Stimulated activated naive B cell treated with anti-CD40 and anti-IgM and Interleukin-4, amounts not matched to agents 10 μg/mL and 1 μg/mL and 100 μg/mL, for 72 hours (primary cell): ENCODE measurements around the gene TENM4.
A peak's percentile ranks its signal among the peaks of the same experiment; 100 is the strongest.

Experiments used
- ATAC-seq, 2 donors: fragments of 150-1000 bp; cut with Tn5 transposase; replicated peaks; 2 replicates each; pipeline ENCODE4 v1.10.0; 2021; ENCODE audit warnings: moderate library complexity in 1 of 2
- DNase-seq: peaks from one replicate; pipeline ENCODE4 v3.0.0; 2021
- H3K27ac Mint-ChIP-seq: one replicate; pipeline ENCODE4 v1.8.0; 2022; ENCODE audit warnings: mild to moderate bottlenecking, mixed read lengths
- H3K27me3 Mint-ChIP-seq, 2 donors: one replicate each; pipeline ENCODE4 v1.8.0; 2022; ENCODE audit warnings: mixed read lengths in 2 of 2
- H3K36me3 Mint-ChIP-seq, 2 donors: one replicate each; pipeline ENCODE4 v1.8.0; 2022; ENCODE audit warnings: mixed read lengths in 2 of 2, mild to moderate bottlenecking in 1 of 2
- H3K4me1 Mint-ChIP-seq, 2 donors: one replicate each; pipeline ENCODE4 v1.8.0; 2022; ENCODE audit warnings: mixed read lengths in 2 of 2, mild to moderate bottlenecking in 1 of 2
- H3K4me3 Mint-ChIP-seq, 2 donors: one replicate each; pipeline ENCODE4 v1.8.0; 2022; ENCODE audit warnings: mild to moderate bottlenecking in 2 of 2, mixed read lengths in 2 of 2, moderate library complexity in 1 of 2
- H3K9me3 Mint-ChIP-seq, 2 donors: one replicate each; pipeline ENCODE4 v1.8.0; 2022; ENCODE audit warnings: mixed read lengths in 2 of 2, mild to moderate bottlenecking in 1 of 2

Gene TENM4

DNA sequence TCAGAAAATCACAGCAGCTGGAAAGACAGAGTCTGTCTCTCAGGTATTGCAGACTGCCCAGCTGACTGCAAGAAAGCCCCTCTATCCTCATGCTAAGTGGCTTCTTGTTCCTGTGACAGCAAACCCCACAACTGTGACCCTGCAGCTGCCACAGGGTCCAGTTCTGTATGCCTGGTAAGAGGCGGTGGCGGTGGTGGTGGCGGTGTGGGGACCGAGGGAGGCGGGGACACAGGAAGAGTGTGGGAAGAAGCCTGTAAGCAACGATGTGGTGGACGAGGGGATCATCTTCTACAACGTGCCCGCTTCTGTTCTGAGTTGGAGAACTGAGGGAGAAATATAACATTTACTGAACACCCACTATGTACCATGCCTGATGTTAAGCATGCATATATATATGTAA is 112.4 kb downstream of the TENM4 start:
- Mint-ChIP-seq H3K9me3 (no peaks in the 10 kb centered on the region), H3K27ac (no peak overlapping the region), H3K4me3 (no peak overlapping the region), H3K36me3 (no peaks in the 10 kb centered on the region), H3K4me1 (no peaks in the 10 kb centered on the region), H3K27me3 (peaks cover 0 to 3% of the 10 kb centered on the region in 2 donors)
- ATAC-seq (no peak), DNase-seq (no peak)

DNA sequence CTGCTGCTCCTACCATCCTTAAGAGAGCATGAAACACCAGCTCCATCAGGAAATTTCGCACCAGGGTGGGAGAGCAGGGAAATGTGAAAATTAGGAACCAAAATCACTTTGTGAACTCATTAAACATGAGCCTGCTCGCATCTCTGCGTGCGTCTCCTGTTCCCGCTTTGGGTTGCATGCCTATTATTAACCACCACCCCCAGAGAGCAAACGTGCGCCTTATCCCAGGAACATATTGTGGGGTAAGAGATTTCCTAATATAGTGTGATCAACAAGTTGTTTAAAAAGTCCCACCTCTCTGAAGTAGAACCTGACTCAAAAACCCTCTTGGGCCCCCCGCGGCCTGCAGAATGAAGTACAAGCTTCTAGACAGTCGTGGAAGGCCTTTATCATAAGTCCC is 115.0 kb downstream of the TENM4 start:
- no peak for ATAC-seq
- Mint-ChIP-seq H3K27me3 (peaks cover 0 to 2% of the 10 kb centered on the region in 2 donors), H3K9me3 (no peaks in the 10 kb centered on the region), H3K36me3 (no peaks in the 10 kb centered on the region), H3K27ac (no peak overlapping the region), H3K4me1 (no peaks in the 10 kb centered on the region), H3K4me3 (no peak overlapping the region)
- DNase-seq: no peak

DNA sequence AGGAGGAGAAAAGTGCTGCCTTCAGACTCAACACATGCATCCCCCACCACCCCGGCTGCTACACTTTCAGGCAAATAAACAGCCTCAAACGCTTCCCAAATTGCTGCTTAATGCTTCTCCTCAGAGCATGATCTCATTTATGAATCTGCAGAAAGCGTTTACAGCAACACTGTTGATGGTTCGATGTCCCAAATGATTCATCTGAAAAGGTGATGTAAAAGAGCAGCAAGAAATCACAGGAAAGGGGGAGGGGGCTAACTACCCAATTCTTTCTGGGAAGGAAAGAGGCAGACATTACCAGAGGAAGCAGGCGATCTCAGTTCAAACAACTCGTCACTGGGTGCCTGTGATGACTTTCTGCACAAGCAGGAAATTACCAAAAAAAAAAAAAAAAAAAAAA is 119.6 kb downstream of the TENM4 start:
- Mint-ChIP-seq H3K36me3 (no peaks in the 10 kb centered on the region), H3K27me3 (no peaks in the 10 kb centered on the region), H3K27ac (no peak overlapping the region), H3K9me3 (no peaks in the 10 kb centered on the region), H3K4me1 (no peaks in the 10 kb centered on the region), H3K4me3 (no peak overlapping the region)
- ATAC-seq (no peak), DNase-seq (no peak)

DNA sequence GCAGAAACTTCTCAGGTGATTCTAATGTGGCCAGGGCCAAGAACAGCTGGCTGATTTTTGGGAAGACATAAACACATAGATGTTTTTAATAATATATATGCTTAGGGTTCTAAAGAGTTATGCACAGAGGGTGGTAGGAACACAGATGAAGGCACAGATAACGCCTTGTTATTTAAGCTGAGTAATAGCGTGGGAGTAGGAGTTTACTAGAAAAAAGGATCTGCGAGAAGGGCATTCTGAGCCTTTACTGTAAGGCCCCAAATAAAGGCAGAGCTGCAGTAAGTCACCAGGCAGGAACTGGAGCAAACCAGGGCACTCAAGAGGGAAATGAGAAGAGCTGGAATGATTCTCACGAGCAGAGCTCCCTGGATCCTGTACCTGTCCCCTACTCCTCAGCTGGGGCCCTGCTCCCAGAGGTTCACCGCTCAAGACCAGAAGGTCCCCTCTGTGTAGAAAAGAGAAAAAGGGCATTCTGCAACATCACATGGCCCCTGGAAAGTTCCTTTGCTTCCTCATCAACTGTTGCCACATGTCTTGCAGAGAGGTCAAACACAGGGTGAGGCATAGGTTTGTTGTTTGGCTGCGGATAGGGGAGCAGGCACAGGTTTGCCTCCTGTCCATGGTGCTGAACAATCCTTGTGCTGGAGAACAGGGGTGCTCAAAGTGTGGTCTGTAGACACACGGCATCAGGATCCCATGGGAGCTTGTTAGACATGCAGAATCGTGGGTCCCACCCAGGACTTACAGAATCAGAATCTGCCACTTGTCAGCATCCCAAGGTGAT is 125.7 kb downstream of the TENM4 start:
- H3K9me3 Mint-ChIP-seq: no peaks in the 10 kb centered on the region
- H3K36me3 Mint-ChIP-seq: no peaks in the 10 kb centered on the region
- H3K27ac Mint-ChIP-seq: no peak overlapping the region
- ATAC-seq (no peak), DNase-seq (no peak)
- no peaks in the 10 kb centered on the region for H3K4me1 Mint-ChIP-seq
- no peaks in the 10 kb centered on the region for H3K27me3 Mint-ChIP-seq
- no peak overlapping the region for H3K4me3 Mint-ChIP-seq

DNA sequence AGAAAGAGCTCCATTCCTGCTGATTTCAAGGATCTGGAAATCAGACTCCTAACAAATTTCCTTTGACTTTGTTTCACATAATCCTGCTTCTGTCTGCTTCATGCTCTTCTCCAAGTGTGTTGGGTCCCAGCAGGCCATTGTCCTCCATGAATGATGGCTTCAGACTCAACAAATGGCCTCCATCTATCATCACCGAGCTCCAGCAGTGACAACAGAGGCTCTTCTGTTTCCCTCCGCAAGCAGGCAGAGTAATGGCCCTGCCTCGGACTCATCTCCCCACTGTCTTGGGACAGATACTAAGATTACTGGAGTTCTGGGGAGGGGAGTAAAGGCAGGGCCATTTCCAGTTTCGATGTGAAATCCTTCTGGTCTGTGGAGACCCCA is 127.3 kb downstream of the TENM4 start:
- H3K4me1 Mint-ChIP-seq: no peaks in the 10 kb centered on the region
- H3K9me3 Mint-ChIP-seq: no peaks in the 10 kb centered on the region
- DNase-seq (no peak), ATAC-seq (no peak)
- no peaks in the 10 kb centered on the region for H3K36me3 Mint-ChIP-seq
- no peaks in the 10 kb centered on the region for H3K27me3 Mint-ChIP-seq
- no peak overlapping the region for H3K4me3 Mint-ChIP-seq
- H3K27ac Mint-ChIP-seq: no peak overlapping the region

DNA sequence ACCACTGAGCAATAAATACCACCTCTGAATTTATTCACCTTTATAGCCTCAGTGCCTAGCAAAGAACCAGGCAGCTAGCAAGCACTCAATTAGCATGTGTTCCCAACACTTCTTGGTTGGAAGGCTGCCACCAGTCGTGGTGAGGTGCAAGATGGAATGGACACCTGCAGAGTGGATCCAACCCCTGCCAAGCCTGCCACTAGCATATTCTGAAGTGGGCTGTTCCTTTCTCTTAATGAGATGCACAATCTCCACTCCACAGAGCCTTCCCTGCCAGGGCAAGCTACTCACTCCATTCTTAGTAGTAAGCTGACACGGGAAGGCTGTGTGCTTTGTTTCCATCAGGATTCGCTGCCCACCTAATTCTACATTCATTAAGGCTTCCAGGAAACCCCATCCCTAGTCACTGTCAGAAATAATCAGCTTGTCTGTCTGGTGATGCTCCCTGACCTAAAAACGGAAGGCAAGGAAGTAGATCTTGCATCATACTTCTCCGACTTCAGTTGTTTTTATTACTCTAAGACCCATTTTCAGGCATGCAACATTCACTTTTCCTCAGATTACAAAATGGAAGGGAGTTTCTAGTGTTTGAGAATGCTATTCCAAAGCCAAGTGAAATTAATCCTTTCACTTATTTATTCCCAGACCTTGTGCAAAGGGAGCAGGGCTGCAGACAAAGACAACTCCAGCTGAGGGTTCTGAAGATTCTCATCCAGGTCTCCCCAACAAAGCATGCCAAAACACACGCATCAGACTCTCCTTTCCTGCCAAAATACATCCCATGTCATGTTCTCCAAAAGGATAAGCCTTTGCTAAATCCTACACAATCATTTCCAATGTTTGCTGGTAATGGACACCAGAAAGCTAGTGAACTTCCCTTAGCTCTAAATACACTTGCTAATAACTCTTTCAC is 128.0 kb downstream of the TENM4 start:
- H3K27me3 Mint-ChIP-seq: no peaks in the 10 kb centered on the region
- no peak for DNase-seq
- no peak overlapping the region for H3K27ac Mint-ChIP-seq
- H3K4me3 Mint-ChIP-seq: no peak overlapping the region
- no peaks in the 10 kb centered on the region for H3K9me3 Mint-ChIP-seq
- H3K36me3 Mint-ChIP-seq: no peaks in the 10 kb centered on the region
- no peaks in the 10 kb centered on the region for H3K4me1 Mint-ChIP-seq
- ATAC-seq: no peak

DNA sequence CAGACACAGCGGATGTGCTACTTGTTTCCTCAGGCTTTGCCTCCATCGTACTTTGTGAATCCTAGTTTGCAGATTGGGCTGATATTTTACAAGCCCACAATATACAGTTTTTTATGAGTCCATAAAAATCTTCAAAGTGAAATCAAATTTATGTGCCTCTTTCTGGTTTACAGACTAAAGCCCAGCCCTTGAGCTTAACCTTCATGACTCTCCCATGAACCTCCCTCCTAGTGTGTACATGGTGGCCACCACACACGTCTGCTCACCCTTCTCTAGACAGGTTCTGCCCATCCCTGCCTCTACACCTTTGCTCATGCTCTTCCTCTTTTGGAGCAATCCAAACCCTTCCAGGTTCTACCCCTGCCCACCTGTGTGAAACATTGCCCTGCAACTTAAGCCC is 129.4 kb downstream of the TENM4 start:
- Mint-ChIP-seq H3K27ac (no peak overlapping the region), H3K9me3 (peaks cover 3 to 5% of the 10 kb centered on the region in 2 donors), H3K4me3 (no peak overlapping the region), H3K27me3 (no peaks in the 10 kb centered on the region), H3K4me1 (no peaks in the 10 kb centered on the region), H3K36me3 (no peaks in the 10 kb centered on the region)
- no peak for ATAC-seq
- DNase-seq: no peak

DNA sequence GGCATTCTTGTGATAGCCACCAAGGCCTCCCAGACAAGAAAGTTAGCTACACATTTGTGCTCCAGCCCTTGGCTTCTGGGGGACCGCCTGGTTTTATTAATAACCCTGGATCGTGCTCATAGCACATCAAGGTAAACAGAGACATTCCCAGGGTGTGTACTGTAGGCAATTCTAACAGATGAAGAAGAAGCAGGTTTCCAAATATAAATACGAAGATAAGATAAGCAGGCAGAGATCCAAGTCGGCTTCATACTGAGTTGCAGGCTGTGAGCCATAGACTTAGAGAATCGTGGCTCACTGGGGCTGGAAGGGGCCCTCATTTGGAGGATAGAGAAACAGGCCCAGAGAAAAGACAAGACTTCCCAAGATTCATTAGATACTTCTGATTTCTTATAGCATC is 131.4 kb downstream of the TENM4 start:
- ATAC-seq (no peak), DNase-seq (no peak)
- no peaks in the 10 kb centered on the region for H3K4me1 Mint-ChIP-seq
- H3K27me3 Mint-ChIP-seq: no peaks in the 10 kb centered on the region
- H3K4me3 Mint-ChIP-seq: no peak overlapping the region
- no peak overlapping the region for H3K27ac Mint-ChIP-seq
- peaks cover 4 to 5% of the 10 kb centered on the region in 2 donors for H3K9me3 Mint-ChIP-seq
- no peaks in the 10 kb centered on the region for H3K36me3 Mint-ChIP-seq

DNA sequence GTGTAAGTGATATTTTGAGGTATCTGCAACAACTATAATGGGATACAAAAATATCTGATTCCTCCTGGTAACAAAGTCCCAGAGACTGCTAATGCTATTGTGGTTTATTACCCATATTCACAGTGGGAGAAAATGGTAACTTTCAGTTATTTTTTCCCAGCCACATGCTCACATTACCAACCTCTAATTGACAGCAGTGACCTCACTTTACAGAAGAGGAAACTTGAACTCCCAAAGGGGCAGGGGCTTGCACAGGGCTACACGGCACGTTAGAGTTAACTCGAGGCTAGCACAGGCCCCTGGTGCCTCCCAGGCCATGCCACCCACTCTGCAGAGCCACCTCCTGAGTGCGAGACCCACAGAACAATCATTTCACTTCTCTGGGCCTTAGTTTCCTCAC is 132.4 kb downstream of the TENM4 start:
- no peak overlapping the region for H3K4me3 Mint-ChIP-seq
- no peaks in the 10 kb centered on the region for H3K36me3 Mint-ChIP-seq
- DNase-seq (no peak), ATAC-seq (no peak)
- H3K27ac Mint-ChIP-seq: no peak overlapping the region
- peaks cover 4 to 5% of the 10 kb centered on the region in 2 donors for H3K9me3 Mint-ChIP-seq
- H3K27me3 Mint-ChIP-seq: no peaks in the 10 kb centered on the region
- no peaks in the 10 kb centered on the region for H3K4me1 Mint-ChIP-seq

DNA sequence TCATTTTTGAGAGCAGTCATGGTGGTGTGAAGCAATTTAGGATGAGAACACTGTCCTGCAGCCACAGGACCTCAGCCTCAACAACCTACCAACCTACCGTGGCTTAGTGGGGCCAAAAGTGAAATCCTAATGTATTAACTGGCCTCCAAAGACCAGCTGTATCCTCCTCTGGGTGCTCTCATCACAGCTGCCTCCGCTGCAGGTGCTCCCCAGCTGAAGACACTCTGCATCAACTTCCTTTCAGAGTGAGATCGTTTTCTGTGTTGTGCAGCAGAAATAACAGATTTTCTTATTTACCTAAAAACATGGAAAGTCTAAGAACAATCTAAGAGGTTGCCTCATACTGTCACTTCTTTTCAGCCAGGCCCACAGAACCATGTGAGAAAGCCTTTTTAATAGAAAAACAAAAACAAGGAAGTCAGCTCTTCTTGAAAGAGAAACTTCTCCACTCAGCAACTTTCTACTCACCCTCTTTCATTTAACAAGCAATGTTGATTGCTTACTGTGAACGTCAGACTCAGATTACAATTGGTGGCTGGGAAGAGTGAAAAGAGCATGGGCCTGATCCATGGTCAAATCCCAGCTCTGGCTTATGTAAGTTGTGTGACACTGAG is 136.1 kb downstream of the TENM4 start:
- H3K27ac Mint-ChIP-seq: no peak overlapping the region
- ATAC-seq (peak in 1 of 2 donors; percentile 31), DNase-seq (no peak)
- H3K9me3 Mint-ChIP-seq: peaks cover 4 to 9% of the 10 kb centered on the region in 2 donors
- H3K4me1 Mint-ChIP-seq: no peaks in the 10 kb centered on the region
- H3K27me3 Mint-ChIP-seq: no peaks in the 10 kb centered on the region
- H3K36me3 Mint-ChIP-seq: no peaks in the 10 kb centered on the region
- no peak overlapping the region for H3K4me3 Mint-ChIP-seq

DNA sequence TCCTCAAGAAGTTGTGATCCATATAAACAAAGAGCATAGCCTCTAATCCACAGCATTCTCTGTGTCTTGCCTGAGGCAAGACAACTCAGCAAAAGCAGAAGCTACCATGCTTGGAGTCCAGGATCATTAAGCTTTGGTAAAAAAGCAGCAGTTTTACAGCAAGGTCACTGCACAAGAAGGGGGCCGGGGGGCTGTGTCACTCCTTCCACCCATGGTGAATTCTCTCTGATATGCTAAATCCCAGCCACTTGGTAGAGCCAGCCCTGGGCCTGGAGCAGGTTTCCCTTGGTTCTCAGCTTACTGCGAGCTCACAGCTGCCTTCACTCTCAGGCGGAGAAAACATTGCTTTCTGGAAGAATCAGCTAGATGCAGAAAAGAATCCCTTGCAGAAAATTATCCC is 144.7 kb downstream of the TENM4 start:
- Mint-ChIP-seq H3K9me3 (no peaks in the 10 kb centered on the region), H3K4me1 (no peaks in the 10 kb centered on the region), H3K4me3 (no peak overlapping the region), H3K27ac (no peak overlapping the region), H3K36me3 (no peaks in the 10 kb centered on the region), H3K27me3 (no peaks in the 10 kb centered on the region)
- DNase-seq (no peak), ATAC-seq (no peak)

DNA sequence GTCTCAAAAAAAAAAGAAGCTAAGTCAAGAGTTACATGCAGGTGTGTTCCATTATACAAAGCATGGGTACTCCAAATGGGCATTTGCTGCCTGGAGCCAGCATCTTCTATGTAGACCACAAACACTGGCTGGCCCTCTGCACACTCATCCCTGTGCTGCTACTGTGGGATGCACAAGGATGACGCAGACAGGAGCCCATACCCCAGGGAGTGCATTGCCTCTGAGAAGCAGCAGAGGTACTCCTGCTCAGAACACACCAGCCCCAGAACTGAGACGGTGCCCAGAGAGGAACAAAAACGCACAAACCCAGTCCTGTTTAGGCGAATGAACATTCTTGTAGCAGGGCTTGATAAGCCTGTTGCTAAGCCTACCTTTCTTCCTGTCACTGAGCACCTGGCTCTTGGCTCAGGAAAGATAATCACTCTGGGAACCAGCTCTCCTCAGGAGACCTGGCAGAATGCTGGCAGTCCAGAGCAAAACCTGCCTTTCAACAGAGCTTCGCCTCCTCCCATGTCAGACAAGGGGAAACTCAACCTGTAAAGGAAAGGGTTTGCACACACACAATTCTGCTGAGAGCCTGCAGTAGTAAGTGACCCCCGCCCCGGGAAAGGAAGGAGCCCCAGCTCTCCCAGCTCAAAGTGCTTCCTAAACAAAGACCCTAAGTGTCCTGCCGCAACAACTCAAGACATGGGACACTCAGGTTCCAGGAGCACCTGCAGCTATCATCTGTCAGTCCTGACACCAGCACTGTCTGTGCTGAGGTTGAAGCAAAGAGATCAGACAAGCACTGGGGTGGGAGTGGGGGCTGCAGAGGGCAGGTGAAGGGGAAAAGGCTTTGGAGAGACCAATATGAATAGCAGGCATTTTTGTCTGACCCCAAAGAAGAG is 145.7 kb downstream of the TENM4 start:
- H3K9me3 Mint-ChIP-seq: no peaks in the 10 kb centered on the region
- no peak overlapping the region for H3K27ac Mint-ChIP-seq
- no peaks in the 10 kb centered on the region for H3K4me1 Mint-ChIP-seq
- no peak for DNase-seq
- no peaks in the 10 kb centered on the region for H3K36me3 Mint-ChIP-seq
- ATAC-seq: no peak
- no peaks in the 10 kb centered on the region for H3K27me3 Mint-ChIP-seq
- no peak overlapping the region for H3K4me3 Mint-ChIP-seq

DNA sequence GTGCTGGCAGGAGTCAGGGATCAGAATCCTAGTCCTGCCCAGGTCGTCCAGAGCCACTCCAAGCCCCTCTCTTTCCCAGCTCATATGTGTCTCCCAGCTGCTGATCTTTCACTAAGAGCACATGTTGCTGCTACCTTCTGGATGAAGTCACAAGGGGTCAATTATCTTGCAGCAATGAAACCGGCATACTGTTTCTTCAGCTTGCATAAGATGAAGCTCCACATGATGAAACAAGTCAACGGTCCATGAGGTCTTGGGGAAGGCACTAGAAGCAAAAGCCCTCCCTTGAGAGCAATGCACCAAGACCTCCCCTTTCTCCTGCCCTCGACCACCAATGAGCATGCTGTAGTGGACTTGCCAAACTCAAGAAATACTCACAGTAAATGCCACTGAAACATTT is 148.9 kb downstream of the TENM4 start:
- H3K27me3 Mint-ChIP-seq: no peaks in the 10 kb centered on the region
- ATAC-seq: no peak

DNA sequence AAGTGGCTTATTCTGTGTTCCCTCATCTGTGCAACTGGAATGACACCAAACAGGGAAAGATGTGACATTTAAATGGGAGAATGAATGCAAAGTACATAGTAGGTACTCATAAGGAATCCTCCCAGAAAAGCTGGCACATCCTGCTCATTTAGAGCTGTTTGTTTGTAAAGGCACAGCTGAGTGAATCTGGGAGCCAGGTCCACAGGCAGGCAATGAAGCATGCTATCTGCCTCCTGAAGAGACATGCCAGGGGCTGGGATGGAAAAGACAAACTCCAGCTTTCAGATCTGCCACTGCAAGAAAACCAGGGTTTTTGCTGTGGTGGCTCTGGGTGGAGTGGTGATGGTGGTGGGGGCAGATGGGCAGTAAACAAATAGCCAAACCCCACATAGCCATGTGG is 150.1 kb downstream of the TENM4 start:
- H3K36me3 Mint-ChIP-seq: no peaks in the 10 kb centered on the region
- H3K4me3 Mint-ChIP-seq: no peak overlapping the region
- ATAC-seq (no peak), DNase-seq (no peak)
- no peak overlapping the region for H3K27ac Mint-ChIP-seq
- no peaks in the 10 kb centered on the region for H3K4me1 Mint-ChIP-seq
- peaks cover 0 to 5% of the 10 kb centered on the region in 2 donors for H3K9me3 Mint-ChIP-seq
- no peaks in the 10 kb centered on the region for H3K27me3 Mint-ChIP-seq

More for the DNA sequence above, 148.9 kb downstream of the TENM4 start:
- H3K27ac Mint-ChIP-seq: no peak overlapping the region
- no peaks in the 10 kb centered on the region for H3K36me3 Mint-ChIP-seq
- no peak overlapping the region for H3K4me3 Mint-ChIP-seq
- H3K9me3 Mint-ChIP-seq: peaks cover 0 to under 1% of the 10 kb centered on the region in 2 donors
- H3K4me1 Mint-ChIP-seq: no peaks in the 10 kb centered on the region
- no peak for DNase-seq
